Lower leg skin (tissue), 3 donors: ENCODE measurements around the gene CCL5.

Source experiments
- CTCF ChIP-seq, 3 donors: fragments of 450-650 bp; IDR thresholded peaks; one replicate each; pipeline ENCODE4 v1.5.1; 2016; ENCODE audit warnings: antibody characterized with exemption in 3 of 3, mild to moderate bottlenecking in 3 of 3, moderate library complexity in 2 of 3
- POLR2A ChIP-seq, 2 donors: fragments of 450-650 bp; IDR thresholded peaks; one replicate each; pipeline ENCODE4 v1.6.1; 2016 to 2017; ENCODE audit warnings: antibody characterized with exemption in 2 of 2, mild to moderate bottlenecking in 1 of 2, moderate library complexity in 1 of 2

- TF ChIP-seq CTCF (IDR thresholded peaks at IDR 0.05) (no peak), POLR2A (IDR thresholded peaks at IDR 0.05) (no peak)
These were observed 23.6 kb downstream of the CCL5 start for GRCh38 chr17:35856603-35857002.
